GM18499 (cell line): ENCODE data around the gene HPSE2.
"Not testable (repeated sequence)": the region's sequence is repeated elsewhere in the genome, so short reads cannot be mapped to it uniquely, and the experiment has no call there.

ENCODE experiments used
- ATAC-seq: cut with Tn5 transposase; IDR thresholded peaks from one replicate; pipeline ENCODE4 v1.9.1; 2021; ENCODE audit warnings: moderate number of reproducible peaks; ENCODE audit not compliant: insufficient read depth, unreplicated experiment

Gene HPSE2

GRCh38 chr10:98587156-98587837 is 648.4 kb downstream of the HPSE2 start:
- no peak for ATAC-seq

DNA sequence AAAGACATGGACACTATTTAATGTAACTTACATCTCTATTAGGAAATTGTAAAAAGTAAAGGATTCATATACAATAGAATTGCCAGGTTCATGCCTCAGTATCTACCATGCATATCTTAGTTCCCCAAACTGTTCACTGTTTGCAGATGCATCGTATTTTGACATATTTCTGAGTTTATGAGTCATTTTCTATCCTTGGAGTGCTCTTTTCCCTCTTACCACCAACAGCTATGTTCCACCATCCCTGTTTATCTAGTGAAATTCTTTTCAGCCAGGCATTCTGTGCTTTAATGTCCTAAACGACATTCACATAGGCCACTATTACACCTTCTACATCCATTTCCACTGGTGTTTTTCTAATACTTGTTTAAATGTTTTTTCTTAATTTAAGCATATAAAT is 649.6 kb downstream of the HPSE2 start:
- no peak for ATAC-seq

- ATAC-seq, result no peak
Measured at GRCh38 chr10:98582363-98582762, 653.3 kb downstream of the HPSE2 start.

GRCh38 chr10:98577578-98577977 is 658.1 kb downstream of the HPSE2 start:
- ATAC-seq, result no peak

GRCh38 chr10:98577168-98577567 is 658.5 kb downstream of the HPSE2 start:
- ATAC-seq, result no peak

GRCh38 chr10:98576096-98576495 is 659.6 kb downstream of the HPSE2 start:
- ATAC-seq, result no peak

GRCh38 chr10:98572594-98572993 is 663.1 kb downstream of the HPSE2 start:
- no peak for ATAC-seq

- no peak for ATAC-seq
Measured at GRCh38 chr10:98570834-98571233, 664.8 kb downstream of the HPSE2 start.

GRCh38 chr10:98569853-98570252 is 665.8 kb downstream of the HPSE2 start:
- no peak for ATAC-seq

GRCh38 chr10:98568551-98568950 is 667.1 kb downstream of the HPSE2 start:
- no peak for ATAC-seq

GRCh38 chr10:98567391-98568133 is 668.1 kb downstream of the HPSE2 start:
- no peak for ATAC-seq

- ATAC-seq, result no peak
Measured at GRCh38 chr10:98563811-98564210, 671.8 kb downstream of the HPSE2 start.

- ATAC-seq, result no peak
Measured at GRCh38 chr10:98560565-98560964, 675.1 kb downstream of the HPSE2 start.

DNA sequence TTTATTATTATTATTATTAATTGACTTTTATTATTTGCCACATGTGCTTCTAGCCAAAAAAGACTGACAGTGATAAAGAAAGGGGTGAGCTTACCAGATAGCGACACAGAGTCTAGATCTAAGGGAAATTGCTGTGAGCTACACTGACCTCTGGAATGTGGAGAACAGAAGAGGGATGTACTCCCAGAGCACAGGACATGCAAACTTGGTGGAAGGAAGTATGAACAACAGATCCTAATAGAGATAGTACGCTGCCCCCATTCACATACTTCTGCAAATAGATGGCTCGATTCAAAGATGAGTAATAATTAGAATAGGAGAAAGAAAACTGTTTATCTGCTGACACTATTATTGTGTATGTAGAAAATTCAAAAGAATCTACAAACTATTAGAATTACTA is 679.6 kb downstream of the HPSE2 start:
- ATAC-seq, result no peak

GRCh38 chr10:98555021-98555619 is 680.5 kb downstream of the HPSE2 start:
- ATAC-seq, result no peak

GRCh38 chr10:98541561-98541960 is 694.1 kb downstream of the HPSE2 start:
- ATAC-seq, result not testable (repeated sequence)

GRCh38 chr10:98539578-98539977 is 696.1 kb downstream of the HPSE2 start:
- ATAC-seq, result no peak

DNA sequence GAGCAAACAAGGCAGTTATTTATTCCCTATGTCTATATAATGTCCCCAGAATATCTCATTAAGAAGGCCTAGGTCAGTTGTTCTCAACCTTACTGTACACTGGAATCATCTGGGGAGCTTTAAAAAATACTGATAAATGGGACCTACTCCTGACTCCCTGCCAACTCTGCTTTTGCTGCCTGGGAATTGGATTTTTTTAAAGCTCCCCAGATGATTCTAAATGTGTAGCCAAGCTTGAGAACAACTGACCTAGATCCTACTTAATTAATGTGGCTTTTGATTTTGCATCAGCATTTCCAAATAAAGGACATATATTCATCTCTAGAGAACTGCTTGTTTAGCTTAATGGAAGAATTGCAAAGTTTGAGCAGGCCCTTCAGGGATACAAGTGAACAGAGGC is 697.2 kb downstream of the HPSE2 start:
- ATAC-seq, result no peak

- ATAC-seq, result no peak
Measured at GRCh38 chr10:98536551-98536950, 699.1 kb downstream of the HPSE2 start.

DNA sequence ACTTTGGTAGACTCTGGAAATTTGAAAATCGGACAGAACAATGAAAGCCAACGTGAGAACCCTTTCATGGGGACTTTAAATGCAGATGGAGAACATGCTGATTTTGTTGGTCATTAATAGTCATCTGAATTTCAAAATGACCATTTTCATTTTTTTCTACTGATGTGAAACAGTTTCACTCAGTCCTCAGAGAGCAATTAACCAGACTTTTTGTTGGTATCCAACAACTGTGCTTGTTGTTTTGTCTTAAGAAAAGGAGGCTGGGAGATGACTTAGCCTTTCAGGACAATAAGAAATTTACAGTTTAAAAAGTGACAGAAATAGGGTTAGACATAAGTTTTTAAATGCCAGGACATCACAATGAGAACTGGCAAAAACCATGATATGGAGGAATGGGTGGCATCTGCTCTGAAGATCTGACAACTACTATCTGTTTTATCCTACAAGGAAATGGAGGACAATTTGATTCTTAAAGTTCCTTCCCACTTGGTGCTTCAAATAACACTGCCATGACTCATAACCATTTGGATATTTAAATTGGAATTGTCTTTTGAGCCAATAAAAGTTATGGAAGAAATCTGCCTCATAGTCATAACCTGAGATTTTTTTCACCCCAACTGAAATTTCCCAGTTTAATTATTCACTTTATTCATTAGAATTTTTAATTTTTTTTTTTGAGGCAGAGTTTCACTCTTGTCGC is 701.8 kb downstream of the HPSE2 start:
- no peak for ATAC-seq

GRCh38 chr10:98533241-98533640 is 702.4 kb downstream of the HPSE2 start:
- no peak for ATAC-seq
